ENCODE data around the gene CARMIL1.

The CARMIL1 gene

DNA sequence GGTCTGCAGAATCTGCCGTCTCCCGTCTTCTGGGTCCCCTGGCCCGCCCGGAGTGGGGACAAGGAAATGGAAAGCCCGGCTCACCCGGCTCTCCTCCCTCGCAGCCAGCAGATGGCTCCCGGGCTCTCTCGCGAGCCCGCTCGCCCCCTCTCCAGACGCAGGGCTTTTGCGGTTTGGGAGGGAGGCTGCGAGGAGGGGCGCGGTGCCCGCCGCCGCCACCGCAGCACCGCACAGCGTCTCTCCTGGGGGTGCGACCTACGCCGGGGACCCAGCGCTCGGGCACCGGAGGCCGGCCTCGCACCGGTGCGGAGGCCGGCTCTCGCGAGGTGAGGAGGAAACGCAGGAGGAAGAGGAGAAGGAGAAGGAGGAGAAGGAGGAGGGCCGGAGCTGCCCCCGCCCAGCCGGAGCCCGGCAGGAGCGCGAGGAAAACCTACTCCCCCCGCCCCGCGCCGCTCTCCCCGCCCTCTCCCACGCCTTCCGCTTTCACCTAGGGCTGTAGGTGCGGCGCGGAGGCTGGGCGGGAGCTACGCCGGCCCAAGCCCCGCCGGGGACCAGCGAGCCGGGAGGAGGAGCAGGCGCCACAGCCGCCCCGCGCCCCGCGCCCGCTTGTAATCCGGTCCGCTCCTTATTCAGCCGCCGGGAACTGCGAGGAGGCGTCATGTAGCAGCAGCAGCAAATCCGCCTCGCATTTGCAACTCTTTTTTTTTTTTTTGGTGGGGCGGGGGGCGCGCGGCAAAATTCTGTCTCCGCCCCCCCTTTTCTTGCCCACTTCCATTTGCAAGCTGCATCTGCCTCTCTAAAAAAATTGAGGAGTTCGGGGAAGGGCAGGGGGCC, at the start of gene CARMIL1:
TSS of gene CARMIL1 (plus strand) at position 461 of the 834 bp plus-strand sequence. CDS start 422 bp downstream, outside the sequence.
- peak within 1 kb of the TSS; percentile 79 for H3K4me3 ChIP-seq (ENCODE audit: low read depth, low read length)
- H3K27me3 ChIP-seq (ENCODE audit: insufficient read depth, low read depth, severe bottlenecking), result no peaks in the 10 kb centered on the region
- peak; percentile 96 for DNase-seq
- TF ChIP-seq, protein P1, sequence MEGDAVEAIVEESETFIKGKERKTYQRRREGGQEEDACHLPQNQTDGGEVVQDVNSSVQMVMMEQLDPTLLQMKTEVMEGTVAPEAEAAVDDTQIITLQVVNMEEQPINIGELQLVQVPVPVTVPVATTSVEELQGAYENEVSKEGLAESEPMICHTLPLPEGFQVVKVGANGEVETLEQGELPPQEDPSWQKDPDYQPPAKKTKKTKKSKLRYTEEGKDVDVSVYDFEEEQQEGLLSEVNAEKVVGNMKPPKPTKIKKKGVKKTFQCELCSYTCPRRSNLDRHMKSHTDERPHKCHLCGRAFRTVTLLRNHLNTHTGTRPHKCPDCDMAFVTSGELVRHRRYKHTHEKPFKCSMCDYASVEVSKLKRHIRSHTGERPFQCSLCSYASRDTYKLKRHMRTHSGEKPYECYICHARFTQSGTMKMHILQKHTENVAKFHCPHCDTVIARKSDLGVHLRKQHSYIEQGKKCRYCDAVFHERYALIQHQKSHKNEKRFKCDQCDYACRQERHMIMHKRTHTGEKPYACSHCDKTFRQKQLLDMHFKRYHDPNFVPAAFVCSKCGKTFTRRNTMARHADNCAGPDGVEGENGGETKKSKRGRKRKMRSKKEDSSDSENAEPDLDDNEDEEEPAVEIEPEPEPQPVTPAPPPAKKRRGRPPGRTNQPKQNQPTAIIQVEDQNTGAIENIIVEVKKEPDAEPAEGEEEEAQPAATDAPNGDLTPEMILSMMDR (IDR thresholded peaks at IDR 0.05; ENCODE audit: low read depth, low read length), result peak; percentile 95
- no peaks in the 10 kb centered on the region for H3K36me3 ChIP-seq
- H3K9me3 ChIP-seq (ENCODE audit: severe bottlenecking), result no peaks in the 10 kb centered on the region
- peak within 1 kb of the TSS; percentile 91 for H3K27ac ChIP-seq

DNA sequence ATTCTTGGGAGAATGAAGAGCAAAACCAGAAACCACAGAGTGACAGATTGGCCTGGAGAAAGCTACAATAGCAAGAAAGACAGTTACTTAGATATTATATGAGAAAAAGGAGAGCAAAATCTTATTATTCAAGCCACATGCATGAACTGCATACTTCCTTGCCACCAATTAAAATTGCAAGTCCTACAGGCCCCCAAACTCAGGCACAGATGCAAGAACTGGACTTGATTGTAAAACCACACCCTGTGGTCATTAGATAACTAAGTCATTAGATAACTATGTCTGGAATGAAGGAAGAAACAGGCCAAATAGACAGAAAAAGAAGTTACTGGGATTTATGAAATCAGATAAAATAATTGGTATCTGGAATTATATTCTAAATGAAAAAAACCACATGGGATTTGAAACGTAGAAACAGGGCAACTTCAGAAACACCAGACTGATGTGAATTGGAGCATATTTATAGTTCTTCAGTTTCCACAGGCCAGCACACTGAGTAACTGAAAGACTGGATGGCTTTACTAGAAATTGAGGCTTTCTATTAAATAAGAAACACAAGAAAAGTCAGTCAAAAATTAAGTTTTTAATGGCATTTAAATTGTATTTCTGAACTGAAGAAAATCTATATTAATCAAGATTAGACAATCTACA, 49.4 kb upstream of the CARMIL1 start:
- Histone ChIP-seq H3K4me3 (ENCODE audit: low read depth, low read length) (no peak overlapping the region), H3K36me3 (no peaks in the 10 kb centered on the region), H3K27me3 (ENCODE audit: insufficient read depth, low read depth, severe bottlenecking) (no peaks in the 10 kb centered on the region), H3K9me3 (ENCODE audit: severe bottlenecking) (no peaks in the 10 kb centered on the region), H3K27ac (no peak overlapping the region)
- no peak for DNase-seq
- TF ChIP-seq, protein P1 (IDR thresholded peaks at IDR 0.05; ENCODE audit: low read depth, low read length), result no peak

DNA sequence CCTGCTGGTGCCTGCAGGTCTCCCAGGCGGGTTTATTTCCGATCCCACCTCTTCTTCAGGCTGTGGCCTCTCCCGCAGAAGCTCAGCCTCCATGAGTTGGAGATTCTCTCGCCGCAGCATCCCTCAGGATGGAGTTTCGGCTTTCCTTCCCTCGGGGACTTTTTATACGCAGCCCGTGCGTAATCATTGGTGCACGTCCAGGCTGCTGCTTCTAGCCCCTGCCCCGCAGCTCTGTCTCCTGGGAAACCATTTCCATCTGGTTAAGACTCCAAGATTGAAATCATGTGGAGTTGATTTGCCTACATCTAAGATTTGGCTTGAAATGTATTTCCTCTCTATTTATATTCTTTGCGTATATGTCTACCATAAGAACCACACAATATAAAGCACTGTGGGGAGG, 46.7 kb upstream of the CARMIL1 start:
- H3K9me3 ChIP-seq (ENCODE audit: severe bottlenecking), result no peaks in the 10 kb centered on the region
- no peak overlapping the region for H3K4me3 ChIP-seq (ENCODE audit: low read depth, low read length)
- no peak overlapping the region for H3K27ac ChIP-seq
- TF ChIP-seq, protein P1 (IDR thresholded peaks at IDR 0.05; ENCODE audit: low read depth, low read length), result no peak
- H3K27me3 ChIP-seq (ENCODE audit: insufficient read depth, low read depth, severe bottlenecking), result no peaks in the 10 kb centered on the region
- DNase-seq, result no peak
- H3K36me3 ChIP-seq, result no peaks in the 10 kb centered on the region

DNA sequence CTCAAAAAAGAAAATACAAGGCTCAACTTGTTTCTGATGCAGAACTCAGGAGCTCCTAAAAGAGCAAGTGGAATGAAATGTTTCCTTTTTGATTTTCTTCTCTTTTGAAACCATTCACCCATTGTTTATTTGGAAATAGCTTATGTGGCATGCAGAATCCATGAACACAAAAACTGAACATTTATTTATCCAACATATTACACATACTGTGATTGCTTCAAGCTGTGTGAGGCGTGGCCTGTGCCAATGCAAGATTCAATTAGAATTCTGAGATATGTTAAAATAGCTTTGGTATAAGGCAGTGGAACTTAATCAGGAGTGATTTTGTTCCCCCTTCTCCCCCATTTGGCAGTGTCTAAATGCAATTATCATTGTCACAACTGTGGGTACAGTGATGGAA, 45.9 kb upstream of the CARMIL1 start:
- TF ChIP-seq, protein P1 (IDR thresholded peaks at IDR 0.05; ENCODE audit: low read depth, low read length), result no peak
- Histone ChIP-seq H3K27me3 (ENCODE audit: insufficient read depth, low read depth, severe bottlenecking) (no peaks in the 10 kb centered on the region), H3K4me3 (ENCODE audit: low read depth, low read length) (no peak overlapping the region)

DNA sequence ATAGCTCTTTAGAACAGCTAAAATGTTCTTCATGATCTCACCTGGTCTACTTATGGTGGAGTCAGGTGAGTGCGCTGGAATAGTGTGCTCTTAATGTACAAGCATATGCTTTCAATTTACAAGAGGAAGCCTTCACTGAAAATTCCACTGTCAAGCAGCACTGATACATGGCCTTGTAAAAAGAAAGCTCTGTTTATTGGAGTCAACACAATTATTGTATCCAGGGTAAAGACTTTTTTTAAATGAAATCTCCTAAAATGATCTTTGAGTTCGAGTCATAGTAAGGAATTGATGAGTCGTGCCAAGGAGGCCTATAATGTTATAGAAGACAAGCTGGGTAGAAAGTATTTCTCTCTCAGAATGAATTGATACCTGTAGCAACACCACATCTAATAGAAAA, 41.6 kb upstream of the CARMIL1 start:
- no peak overlapping the region for H3K4me3 ChIP-seq (ENCODE audit: low read depth, low read length)
- no peaks in the 10 kb centered on the region for H3K36me3 ChIP-seq
- no peak overlapping the region for H3K27ac ChIP-seq
- H3K9me3 ChIP-seq (ENCODE audit: severe bottlenecking), result peaks cover 2% of the 10 kb centered on the region
- TF ChIP-seq, protein P1 (IDR thresholded peaks at IDR 0.05; ENCODE audit: low read depth, low read length), result no peak
- H3K27me3 ChIP-seq (ENCODE audit: insufficient read depth, low read depth, severe bottlenecking), result no peaks in the 10 kb centered on the region
- DNase-seq, result no peak

More for the DNA sequence above, 45.9 kb upstream of the CARMIL1 start:
- Histone ChIP-seq H3K36me3 (no peaks in the 10 kb centered on the region), H3K9me3 (ENCODE audit: severe bottlenecking) (no peaks in the 10 kb centered on the region), H3K27ac (no peak overlapping the region)
- no peak for DNase-seq
